GM12891 (cell line): ENCODE data around the gene AGBL2.

Source experiments
- PAX5 ChIP-seq: IDR thresholded peaks from 2 replicates; pipeline ENCODE4 v1.6.1; 2011; ENCODE audit warnings: low read length, moderate library complexity, mild to moderate bottlenecking; ENCODE audit not compliant: insufficient read depth, severe bottlenecking
- POLR2A ChIP-seq: IDR thresholded peaks from 2 replicates; pipeline ENCODE4 v1.6.1; 2011; ENCODE audit warnings: low read depth, low read length, control low read depth
- POLR2AphosphoS5 ChIP-seq: IDR thresholded peaks from 2 replicates; pipeline ENCODE4 v1.6.1; 2011; ENCODE audit warnings: low read depth, low read length, control low read depth
- POU2F2 ChIP-seq: IDR thresholded peaks from 2 replicates; pipeline ENCODE4 v1.6.1; 2011; ENCODE audit warnings: low read depth, mild to moderate bottlenecking, control low read depth, low read length, moderate library complexity
- SPI1 ChIP-seq: IDR thresholded peaks from 2 replicates; pipeline ENCODE4 v1.6.1; 2011; ENCODE audit warnings: low read depth, low read length, control low read depth
- TAF1 ChIP-seq: IDR thresholded peaks from 2 replicates; pipeline ENCODE4 v1.6.1; 2011; ENCODE audit warnings: low read depth, low read length, control low read depth

- TF ChIP-seq POLR2A: no peak
- TF ChIP-seq POLR2AphosphoS5: no peak
- no peak for TF ChIP-seq TAF1
- no peak for TF ChIP-seq SPI1
- no peak for TF ChIP-seq PAX5
- no peak for TF ChIP-seq POU2F2
Measured at GRCh38 chr11:47609675-47610074, 105.5 kb downstream of the AGBL2 start.
